Measurements from ENCODE around the gene FAM120AOS.

FAM120AOS gene

DNA sequence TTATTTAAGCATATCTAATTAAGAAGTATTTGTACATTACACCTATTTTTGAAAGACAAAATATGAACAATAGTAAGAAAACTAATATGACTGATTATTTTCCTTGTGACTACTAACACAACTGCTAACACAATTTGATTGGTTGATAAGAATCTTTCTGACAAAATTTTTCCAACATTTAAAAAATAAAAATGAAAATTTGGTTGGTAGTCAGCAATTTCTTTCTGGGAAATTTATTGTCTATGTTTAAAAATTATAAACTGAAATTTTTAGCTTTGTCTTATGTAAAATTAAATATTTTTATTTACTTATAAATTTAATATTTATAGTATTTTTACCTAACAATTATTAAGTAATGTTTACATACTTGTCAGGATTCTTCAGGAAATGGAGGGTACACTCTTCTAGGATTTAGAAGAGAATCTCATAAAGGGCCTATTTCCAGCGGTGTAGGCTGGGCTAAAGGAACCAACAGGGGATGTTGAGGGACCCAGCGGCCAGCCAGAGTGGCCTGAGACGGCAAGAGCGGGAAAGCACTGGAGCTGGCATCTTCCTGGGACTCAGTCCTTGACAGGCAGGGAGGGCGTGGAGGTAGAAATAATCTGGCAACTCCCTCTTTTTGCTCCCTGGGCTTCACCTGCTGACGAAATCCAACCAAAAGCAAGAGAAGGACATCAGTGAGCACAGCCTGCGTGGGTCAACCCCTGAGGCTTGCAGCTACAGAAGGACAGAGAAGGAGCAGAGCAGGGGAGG, 16.6 kb downstream of the FAM120AOS start:
- DNase-seq = no peak

DNA sequence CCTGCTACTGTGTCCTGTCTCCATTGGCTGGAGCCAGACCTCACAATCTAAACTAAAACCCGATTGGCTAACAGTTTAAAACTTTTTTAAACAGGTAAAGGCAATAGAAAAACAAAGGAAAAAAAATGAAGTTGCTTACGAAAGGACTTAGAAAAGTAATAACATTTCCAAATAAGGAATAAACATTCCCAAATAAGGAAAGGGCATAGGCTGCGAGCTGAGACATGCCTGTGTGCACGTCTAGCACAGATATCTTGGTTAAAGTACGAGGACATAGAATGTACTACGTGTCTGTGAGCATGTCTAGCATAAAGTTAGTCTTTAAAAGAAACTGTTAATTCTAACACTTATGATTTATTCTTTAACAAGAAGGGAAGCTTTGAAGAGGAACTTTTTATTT, 17.2 kb downstream of the FAM120AOS start:
- DNase-seq = no peak

DNA sequence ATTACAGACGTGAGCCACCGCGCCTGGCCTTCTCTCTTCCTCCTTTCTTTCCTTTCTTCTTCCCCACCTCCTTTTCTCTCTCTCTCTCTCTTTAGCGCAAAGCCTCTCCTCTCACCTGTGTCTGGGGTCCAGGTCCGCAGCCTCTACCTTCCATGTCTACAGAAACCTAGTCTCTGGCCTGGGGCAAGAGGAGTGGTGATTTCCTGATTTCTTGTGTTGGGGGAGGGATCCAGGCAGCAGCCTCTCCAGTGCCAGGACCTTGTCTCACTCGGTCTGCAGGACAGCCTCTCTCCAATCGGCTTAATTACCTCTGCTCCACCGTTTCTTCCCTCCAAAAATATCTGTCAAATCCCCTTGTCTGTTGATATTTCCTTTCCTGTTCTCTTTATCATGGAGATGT, 18.0 kb downstream of the FAM120AOS start:
- DNase-seq = no peak

DNA sequence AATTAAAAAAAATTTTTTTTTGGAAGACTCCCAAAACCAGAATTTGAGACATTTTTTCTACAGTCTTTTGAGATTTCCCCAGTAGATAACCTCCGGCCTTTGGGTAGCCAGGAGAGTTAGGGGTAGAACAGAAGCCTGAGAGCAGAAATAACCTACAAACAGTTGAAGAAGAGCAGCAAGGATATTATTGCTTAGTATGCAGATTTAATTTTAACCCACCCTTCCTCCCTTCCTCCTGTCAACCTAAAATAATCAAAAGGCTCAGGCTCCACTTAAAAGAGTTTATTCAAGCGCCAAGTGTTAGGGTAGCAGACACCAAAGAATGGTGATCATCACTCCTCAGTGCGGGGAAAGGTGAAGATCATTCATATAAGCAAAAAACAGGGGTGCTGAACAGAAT, 19.3 kb downstream of the FAM120AOS start:
- no peak for DNase-seq

DNA sequence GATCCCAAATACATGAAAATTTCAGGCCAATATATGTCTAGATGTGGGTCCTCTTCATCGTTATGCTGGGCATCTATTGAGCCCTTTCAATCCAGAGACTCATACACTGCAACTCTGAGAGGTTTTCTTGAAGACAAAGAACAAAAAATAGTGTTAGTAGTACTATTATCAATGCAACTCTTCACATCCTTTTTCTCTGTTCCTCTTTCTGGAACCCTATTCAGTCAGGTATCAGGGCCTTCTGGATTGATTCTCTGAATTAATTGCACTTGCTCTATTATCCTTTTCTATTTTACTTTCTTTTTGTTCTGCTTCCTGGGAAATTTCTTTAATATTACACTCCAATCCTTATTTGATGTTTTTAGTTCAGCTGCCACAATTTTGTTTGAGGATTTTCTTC, 20.4 kb downstream of the FAM120AOS start:
- DNase-seq = no peak

DNA sequence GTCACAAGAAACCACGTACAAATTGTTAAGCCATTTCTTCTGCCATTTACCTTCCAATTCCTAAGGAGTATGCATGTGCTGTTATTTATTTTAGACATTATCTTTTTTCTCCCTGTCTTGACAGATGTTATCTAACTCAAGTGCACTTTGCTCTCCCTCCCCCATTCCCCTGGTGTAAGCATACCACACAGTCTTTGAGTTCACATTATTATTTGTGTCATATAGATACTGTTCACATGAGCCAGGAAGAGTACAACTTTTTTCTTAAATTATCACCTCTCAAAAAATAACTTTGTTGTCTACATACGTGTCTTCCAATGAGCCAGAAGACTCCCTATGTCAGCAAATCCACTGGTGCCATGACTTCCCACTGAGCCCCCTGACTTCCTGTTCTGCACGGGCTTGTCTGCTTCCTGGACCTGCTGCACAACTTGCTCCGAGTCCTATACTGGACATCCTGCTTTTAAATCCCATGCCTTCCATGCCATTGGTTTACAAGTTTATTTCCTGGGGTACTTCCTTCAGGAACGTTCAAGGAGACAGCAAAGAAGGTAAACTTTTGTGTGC, 21.8 kb downstream of the FAM120AOS start:
- DNase-seq = no peak

DNA sequence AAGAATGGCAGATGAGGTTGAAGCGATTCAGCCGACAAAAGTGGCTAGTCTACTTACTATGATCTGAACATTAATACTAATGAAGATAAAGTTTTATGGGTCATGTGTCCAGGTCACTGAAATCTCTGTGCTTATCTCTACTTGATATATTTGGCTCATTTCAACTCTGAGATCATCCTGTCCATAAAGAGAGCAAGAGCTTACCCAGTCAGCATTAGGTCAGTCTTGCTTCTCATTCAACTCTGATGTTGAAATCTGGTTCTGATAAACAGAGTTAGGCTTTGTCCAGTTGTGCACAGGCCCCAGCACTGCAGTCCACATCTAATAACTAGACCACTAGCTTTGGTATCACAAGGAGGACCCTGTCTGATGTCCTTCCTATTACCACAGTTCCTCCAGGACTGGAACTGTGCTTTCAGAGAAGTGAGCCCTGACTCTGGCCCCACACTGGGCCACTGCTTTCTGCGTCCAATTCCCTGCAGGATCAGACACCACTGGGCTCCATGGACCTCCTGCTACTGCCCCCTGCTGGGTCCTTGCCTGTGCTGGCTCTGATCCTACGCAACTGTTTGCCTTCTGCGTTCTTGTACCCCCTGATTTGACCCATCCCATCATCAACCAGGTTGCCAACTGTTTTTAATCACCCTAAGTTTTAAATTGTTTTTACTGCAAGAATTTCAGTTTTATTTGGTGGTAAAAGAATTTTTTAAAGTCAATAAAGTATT, 25.6 kb downstream of the FAM120AOS start:
- no peak for DNase-seq

DNA sequence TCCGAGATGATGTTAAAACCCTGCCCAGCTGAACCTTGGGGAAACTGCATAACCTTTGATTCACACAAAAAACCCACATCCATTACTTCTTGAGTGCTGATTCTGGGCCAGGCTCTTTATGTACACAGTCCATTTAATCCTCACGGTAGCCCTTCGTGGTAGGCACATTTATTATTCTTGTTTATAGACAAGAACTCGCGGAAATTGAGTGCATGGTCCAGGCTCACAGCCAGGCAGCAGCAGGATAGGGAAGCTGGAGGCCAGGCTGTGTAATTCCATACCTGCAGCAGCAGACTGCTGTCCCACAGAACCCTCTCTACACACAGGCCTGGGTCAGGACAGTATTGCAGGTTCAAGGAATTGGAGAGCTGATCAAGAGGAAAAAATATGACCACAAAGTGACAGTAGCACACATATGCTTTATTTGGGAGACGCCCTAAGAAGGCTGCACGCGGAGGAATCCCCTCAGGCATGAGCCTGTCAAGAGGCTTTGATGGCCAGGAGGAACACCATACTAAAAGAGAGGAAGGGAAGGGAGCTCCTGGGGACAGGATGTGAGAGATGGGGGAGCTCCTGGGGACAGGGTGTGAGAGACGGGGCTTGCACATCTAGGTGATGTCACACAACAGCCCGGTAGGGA, 30.3 kb downstream of the FAM120AOS start:
- DNase-seq = no peak

DNA sequence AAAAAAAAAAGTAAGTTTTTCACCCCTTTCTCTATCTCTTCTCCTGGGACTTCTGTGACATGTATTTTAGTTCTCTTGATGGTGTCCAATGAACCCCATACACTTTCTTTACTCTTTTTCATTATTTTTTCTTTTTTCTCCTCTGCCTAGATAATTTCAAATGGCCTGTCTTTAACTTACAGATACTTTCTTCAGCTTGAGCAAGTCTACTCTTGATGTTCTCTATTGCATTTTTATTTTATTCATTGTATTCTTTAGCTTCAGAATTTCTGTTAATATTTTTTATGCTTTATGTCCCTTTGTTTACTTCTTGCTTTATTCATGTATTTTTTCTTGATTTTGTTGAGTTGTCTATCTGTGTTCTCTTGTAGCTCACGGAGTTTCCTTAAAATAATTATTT, 34.4 kb downstream of the FAM120AOS start:
- DNase-seq = no peak

DNA sequence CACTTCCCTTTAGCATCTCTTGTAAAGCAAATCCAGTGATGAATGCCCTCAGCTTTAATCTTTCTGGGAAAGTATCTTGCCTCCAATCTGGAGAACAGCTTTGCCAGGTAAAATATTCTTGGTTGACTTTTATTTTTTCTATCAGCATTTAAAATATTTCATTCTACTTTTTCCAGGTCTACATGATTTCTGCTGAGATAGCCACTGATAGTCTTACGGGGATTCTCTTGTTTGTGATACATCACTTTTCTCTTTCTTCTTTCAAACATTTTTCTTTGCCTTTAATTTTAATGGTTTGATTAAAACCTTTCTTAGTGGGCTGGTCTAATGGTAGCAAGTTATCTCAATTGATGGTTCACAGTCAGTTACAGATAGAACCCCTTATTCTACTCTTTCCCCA, 35.8 kb downstream of the FAM120AOS start:
- no peak for DNase-seq

DNA sequence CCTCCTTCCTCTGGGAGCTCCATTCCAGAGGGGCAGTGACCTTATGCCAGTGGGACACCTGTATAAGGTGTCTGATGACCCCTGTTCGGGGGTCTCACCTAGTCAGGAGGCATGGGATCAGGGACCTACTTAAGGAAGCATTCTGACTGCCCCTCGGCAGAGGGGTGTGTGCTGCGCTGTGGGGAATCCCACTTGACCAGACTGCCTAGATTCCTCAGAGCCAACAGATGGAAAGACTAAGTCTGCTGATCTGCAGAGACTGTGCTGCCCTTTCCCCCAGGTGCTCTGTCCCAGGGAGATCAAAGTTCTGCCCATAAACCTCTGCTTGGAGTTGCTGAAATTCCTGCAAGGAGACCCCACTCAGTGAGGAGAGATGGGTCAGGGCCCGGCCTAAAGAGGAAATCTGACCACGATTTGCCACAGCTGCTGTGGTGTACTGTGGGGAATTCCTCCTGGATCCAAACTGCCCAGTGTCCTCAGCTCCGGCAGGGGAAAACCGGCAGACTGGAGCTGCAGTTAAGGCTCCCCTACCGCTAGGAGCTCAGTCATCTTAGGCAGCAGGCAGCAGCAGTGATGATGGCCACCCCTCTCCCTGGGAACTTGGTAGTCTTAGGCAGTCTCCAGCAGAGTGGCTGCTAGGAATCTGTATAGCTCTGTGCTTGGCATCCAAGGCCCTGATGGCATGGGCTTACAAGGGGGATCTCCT, 36.7 kb downstream of the FAM120AOS start:
- DNase-seq = no peak

DNA sequence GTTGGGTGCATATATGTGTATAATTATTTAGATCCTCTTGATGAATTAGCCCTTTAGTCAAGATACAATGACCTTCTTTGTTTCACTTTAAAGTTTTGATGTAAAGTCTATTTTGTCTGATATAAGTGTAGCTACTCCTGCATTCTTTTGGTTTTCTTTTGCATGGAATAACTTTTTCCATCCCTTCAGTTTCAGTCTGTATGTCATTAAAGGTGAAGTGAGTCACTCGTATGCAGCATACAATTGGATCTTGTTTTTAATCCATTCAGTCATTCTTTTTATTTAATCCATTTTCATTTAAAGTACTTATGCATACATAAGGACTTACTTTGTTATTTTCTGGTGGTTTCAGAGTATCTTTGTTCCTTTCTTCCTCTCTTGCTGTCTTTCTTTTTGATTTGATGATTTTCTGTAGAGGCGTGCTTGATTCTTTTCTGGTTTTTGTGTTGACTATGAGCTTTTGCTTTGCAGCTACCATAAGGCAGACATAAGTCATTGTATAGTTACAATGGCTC, 38.1 kb downstream of the FAM120AOS start:
- DNase-seq = no peak

DNA sequence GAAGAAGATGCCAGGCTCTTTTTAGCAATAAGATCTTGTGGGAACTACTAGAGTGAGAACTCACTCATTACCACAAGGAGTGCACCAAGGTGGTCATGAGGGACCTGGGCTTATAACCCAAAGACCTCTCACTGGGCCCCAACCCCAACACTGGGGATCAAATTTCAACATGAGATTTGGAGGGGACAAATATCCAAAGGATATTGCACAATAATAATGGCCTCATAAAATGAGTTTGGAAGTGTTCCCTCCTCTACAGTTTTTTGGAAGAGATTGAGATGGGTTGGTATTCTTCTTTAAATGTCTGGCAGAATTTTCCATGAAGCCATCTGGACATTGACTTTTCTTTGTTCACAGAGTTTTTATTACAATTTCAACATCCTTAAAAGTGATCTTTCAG, 39.9 kb downstream of the FAM120AOS start:
- no peak for DNase-seq

DNA sequence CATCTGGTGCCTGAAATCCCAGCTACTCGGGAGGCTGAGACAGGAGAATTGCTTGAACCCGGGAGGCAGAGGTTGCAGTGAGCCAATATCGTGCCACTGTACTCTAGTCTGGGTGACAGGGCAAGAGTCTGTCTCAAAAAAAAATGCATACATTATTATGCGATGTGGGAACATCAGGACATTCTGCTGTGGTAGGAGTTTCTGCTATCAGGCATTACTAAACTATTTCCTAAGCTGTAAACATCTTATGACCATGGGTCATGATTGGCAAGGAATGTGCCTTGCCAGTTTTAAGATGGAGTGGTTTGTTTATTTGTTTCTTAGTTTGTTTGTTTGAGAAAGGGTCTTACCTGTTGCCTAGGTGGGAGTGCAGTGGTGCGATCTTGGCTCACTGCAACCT, 47.0 kb downstream of the FAM120AOS start:
- no peak for DNase-seq

DNA sequence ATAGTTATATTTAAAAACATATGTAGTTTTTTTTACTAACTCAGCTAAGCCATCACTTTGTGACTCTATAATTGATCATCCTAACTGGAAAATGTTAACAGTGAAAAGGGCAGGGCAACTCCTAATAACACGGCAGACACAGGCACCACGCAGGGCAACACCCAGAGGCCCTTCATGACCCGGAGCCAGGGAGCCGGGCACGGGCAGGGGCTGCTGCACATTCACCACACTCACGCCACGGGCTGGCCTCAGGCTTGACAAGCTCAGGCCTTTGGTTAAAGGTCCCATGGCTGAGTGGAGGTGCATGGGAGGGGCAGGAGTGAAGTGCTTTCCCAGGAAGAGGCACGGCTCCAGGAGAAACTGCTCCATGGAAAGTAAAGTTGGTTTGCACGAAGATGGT, 54.9 kb downstream of the FAM120AOS start:
- no peak for DNase-seq

DNA sequence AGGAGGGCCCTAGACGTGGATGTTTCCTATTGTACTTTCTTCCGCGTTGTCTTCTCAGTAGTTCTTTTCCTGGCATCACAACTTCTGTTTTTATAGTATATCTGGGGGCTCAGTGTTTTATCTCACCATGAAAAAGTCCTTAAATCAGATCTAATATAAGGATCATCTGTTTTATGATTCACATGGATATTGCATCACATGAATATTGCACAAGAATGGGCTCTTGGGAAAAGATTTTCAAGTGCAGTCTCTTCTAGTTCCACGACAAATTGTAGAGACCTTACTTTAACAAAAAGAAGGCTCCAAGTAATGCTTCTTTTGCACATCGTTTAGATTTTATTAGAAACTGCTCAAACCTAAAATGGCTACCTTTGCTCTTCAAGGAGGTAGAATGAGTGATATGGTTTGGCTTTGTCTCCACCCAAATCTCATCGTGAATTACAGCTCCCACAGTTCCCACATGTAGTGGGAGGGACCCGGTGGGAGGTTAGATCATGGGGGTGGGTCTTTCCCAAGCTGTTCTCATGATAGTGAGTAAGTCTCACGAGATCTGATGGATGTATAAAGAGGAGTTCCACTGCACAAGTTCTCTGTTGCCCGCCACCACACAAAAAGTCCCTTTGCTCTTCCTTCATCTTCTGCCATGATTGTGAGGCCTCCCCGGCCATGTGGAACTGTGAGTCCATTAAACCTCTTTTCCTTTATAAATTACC, 55.6 kb downstream of the FAM120AOS start:
- no peak for DNase-seq
